HG03432 (cell line): ENCODE data around the gene CEBPG.

Experiments used
- ATAC-seq: cut with Tn5 transposase; IDR thresholded peaks from one replicate; pipeline ENCODE4 v1.9.1; 2021; ENCODE audit warnings: mild to moderate bottlenecking, moderate library complexity; ENCODE audit not compliant: unreplicated experiment

Gene CEBPG

DNA sequence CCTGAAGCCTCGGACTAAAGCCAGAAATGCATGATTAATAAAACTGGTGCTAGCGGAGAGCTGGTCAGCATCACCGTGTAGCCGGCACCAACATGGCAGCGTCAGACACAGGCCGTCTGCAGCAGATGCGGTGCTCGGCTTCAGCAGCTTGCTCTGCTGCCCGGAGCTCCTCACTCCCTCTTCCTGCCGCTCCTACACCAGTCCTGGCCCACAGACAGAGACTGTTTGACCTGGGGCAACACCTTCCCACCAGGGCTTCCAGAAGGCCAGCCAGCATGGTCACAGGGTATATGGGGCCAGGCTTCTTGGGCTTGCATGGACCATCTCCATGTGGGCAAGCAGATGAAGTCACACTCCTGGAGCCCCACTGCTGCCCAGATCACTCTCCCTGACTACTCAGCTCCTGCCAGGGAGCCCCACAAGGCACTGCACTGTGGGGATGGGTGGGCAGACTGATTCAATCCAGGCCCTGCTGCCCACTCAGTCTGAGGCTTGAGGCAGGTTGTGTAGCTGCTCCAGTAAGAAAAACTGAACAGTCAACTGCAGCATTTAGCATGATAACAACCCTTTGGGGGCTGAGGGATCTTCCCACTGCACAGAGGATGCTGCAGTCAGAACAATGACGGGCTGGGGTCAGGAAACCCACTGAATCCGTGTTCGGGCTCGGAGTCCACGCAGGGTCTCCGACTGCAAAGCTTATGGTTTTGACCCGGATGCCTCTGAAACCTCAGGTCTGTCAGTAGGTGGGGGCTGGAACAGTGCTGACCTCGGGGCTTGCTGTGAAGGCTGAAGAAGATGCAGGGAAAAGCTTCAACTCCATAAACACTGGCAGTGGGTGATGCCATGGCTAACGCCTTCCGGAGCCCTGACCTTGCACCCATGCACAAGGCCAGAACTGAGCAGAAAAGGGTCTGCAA is 45.6 kb downstream of the CEBPG start:
- ATAC-seq = no peak

DNA sequence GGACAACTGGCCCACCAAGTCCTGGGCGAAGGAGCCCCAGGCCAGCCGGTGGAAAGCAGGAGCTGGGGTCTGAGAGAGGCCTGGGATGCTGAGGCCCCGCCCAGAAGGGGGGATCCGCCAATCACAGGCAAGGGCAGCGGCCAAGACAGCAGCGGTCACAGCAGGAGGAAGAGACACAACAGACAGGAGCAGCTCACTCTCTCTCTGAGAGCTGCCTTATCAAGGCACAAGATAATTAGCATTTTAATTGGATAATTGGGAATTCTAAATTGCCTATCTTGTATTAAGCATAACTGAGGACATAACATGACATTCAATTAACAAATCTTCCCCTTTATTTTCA is 46.2 kb downstream of the CEBPG start:
- no peak for ATAC-seq

DNA sequence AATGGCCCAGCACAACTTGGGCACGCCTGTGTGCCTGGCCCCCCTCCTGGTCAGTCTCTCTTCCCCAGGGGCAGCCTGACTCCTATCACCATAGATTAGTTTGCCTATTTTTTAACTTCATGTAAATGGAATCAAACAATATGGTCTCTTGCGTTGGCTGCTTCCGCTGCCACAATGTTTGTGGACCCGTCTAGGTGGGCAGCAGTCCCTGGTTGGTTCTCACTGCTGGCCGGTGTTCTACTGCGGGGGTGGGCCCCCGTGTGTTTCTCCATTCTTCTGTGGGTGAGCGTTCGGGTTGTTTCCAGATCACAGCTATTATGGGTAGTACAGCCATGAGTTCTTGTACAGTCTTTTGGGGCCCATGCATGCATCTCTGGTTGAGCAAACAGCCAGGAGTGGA is 47.3 kb downstream of the CEBPG start:
- no peak for ATAC-seq

DNA sequence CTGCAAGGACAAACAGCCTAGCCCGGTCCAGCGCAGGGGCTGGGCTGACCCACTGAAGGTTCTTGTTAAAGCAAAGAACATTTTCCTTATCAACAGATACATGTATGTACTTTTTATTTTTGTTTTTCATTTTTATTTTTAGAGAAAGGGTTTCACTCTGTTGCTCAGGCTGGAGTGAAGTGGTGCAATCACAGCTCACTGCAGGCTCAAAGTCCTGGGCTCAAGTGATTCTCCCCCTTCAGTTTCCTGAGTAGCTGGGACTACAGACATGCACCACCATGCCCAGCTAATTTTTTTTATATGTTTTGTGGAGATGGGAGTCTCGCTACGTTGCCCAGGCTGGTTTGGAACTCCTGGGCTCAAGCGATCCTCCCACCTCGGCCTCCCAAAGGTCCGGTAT is 47.9 kb downstream of the CEBPG start:
- no peak for ATAC-seq

DNA sequence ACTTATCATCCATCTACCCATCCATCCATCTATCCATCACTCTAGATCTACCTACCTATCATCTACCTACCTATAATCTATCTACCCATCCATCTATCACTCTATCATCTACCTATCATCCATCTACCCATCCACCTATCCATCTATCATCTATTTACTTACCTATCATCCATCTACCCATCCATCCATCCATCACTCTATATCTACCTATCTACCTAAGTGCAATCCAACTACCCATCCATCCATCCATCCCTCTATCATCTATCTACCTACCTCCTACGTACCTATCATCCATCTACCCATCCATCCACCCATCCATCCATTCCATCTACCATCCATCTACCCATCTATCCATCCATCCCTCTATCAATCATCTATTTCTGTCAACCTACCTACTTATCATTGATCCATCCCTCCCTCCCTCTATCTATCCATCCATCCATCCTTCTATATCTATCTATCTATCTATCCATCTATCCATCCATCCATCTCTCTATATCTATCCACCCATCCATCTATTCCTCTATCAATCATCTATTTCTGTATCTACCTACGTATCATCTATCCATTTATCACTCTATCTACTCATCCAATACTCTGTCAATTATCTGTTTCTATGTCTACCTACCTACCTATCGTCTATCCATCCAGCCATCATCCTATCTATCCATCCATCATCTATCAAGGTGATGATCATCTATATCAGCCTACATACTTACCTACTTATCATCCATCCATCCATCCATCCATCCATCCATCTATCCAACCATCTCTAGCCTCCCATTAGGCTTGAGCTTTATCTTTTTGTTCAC is 49.1 kb downstream of the CEBPG start:
- ATAC-seq = no peak

DNA sequence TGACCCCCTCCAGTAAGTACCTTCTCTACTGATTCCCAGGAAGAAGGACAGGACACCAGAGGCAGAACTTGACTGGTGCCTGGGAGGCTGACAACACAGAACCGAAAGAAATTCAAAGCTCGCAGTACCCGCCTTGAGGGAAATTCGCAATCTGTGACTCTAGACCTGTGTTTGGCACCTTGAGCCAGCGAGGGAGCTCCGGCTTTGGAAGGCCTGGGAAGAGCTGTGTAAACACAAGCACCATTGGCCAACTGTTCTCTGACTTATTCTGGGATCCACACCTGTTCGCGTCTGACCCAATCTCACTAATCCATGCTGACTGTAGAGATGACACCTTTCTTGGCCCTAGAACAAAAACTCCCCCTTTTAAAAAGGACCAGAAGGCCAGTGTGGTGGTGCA is 50.7 kb downstream of the CEBPG start:
- no peak for ATAC-seq

DNA sequence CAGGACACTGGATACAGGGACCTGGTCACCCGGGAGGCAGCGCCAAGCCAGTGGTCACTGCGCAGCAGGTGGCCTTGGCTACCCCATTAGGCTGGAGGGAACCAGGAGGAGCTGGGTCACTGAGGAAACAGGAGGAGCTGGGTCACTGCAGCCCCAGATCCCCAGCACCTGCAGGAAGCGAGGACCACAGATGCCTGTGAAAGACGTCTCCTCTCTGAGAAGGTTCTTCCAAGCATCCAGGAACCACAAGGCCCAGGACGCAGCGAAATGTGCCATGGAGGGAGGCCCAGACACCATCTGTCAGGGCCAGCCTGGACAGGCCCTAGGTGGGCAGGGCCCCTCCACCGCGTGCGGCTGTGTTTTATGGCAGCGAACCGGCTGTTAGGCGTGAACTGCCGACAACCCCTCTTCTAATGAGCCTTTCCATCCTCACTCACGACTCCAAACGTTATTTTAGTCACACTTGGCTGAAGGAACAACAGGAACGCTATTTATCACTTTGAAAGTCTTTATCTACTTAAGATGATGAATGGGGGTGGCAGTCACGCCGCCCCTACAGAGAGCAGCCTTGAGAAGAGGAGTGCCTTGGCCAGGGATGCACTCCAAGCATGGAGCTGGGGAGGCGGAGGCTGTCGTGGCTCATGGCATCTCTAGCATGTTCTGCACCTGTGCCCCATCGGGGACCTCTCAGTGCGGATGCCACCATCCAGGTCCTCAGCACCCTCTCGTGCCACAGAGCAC is 53.3 kb downstream of the CEBPG start:
- ATAC-seq = no peak

DNA sequence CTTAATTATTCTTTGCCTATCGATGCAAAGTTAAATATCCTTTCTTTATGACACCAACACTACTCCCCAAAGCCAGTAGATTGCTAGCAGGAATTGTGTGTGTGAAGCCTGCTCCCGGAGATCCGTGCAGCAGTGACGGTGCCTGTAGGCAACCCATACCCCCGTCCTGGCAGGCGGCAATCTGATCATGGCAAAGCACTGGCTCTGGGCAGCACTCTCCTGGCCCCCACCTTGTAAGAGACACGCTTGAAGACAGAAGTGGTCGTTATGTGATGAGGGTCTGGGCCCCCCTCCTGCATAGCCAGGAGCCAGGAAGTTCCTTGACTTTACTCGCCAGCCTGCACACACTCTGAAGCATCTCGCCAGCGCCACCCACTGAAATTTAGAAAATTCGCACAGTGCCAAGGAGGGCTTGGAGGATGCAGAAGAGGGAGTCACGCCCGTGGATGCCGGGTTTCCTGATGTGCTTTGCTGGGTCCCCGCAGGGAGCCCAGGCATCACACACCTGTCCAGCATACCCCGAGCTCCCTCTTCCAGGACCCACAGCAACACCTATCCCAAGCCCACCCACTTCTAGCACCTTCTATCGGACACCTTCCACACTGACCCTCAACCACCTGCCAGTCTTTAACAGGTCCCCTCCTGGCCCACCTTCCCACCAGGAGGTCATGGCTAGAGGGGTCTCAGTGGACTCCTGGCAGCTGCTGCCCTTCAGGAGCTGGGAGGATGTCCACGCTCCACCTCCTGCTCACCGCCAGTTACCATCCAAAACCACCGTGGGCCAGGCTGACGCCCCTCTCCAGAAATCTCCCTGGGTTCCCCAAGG is 54.5 kb downstream of the CEBPG start:
- ATAC-seq = no peak

DNA sequence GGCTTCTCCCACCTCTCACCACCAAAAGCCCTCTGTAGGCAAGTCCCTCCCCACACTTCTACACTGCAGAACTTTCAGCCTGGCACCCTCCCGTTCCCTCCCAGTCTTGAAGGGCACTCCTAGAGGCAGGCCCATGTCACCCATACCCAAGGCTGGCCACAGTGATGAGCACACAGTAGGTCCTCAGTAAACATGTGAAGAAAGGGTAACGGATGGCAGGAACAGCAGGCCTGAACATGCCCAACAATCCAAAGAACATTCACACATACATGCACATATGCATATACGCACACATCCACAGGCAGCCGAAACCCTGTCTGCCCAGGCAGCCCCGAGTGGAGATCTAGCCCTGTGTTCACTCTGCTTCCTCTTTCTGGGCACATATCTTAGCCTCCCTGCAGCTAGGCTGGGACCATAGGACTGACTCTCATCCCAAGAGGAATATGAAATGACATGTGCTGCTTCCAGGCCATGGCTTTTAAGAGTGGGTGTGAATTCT is 55.2 kb downstream of the CEBPG start:
- no peak for ATAC-seq

DNA sequence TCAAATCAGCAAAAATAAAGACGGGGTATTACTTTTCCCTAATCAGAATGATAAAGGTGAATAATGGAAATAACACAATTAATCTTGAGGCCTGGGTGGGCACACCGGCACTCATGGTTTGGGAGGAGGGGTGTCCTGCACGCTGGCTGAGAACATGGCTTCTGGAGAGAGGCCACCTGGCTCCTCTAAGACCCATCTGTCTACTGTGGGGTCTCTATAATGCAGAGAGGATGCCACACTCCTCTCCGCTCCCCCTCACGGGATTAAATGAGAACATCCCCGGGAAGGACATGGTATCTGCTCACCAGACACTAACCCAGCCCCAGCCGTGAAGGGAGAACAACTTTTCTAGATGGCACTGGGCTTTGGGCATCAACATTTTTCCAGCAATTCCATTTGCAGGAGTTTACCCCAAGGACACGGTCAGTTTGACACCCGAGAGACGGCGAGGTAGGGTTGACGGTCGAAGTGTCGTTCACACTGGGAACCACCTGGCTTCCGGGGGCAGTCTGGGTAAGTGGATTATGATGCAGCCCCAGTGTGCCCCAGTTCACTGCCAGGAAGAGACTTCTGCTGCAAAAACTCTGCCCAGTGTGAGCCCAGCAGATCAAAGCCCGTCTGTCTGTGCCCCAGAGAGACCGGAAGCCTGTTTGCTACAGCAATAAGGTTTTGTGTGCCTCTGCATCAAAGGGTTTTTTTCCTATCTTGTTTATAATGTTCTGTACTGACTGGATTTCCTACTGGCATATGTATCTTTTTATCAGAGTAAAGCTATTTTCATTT is 56.6 kb downstream of the CEBPG start:
- ATAC-seq = no peak

DNA sequence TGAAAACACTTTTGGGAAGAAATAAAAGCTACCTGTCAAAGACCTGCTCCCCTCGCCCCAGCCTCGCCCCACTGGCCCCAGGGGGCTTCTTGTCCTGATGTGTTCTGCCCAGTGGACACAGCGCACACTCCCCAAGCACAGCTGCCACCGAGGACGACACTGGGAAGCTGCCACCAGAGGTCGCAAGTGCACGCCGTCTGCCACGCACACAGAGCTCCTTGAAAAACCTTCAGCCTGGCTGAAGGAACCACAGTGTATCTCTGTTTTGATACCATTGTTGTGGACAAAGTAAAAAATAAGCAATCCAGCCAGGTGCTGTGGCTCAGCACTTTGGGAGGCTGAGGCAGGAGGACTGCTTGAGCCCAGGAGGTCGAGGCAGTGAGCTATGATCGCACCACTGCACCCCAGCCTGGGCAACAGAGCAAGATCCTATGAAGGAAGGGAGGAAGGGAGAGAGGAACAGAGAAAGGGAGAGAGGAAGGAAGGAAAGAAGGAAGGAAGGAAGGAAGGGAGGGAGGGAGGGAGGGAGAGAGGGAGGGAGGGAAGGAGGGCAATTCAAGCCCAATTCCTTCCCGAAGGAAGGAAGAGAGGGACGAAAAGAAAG is 57.3 kb downstream of the CEBPG start:
- ATAC-seq = no peak

DNA sequence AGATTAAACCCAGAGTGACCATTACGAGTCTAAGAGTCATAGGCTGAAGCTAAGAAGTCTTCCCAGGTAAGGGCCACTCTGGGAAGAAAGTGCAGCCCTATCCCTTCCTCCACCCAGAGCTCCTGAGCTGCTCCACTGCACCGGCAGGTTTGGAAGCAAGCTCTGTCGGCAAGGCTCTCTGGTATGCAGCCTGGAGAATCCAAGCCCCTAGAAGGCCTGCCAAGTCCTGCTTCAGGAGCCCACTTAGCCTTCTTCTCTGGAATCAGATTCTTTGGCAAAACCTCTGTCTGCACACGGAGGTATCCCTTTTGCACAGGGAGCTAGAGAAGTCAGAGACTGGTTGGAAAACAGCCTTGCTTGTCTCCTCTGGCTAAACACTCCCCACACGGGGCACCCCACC is 58.5 kb downstream of the CEBPG start:
- no peak for ATAC-seq
